ENCODE measurements around the gene VKORC1. TPM values are rescaled to one million over a fixed set of nuclear protein-coding genes. Genes with fewer than 3 reads are reported as not detected.

The VKORC1 gene
- total RNA-seq, 1 experiment from 2014 or later = 83.8 TPM

- RAD21 ChIA-PET (ENCODE audit: low non-redundant PET in 1 of 2, low total read pairs in 2 of 2, uncharacterized antibody in 2 of 2, unreplicated experiment in 2 of 2) = interaction anchor here in 1 of 2 experiments (0.6 kb wide), 1 partner anchor 97 kb away, joined by 3 read pairs; no protein-coding TSS in a partner anchor
- CTCF ChIA-PET = interaction anchor here (1.4 to 1.5 kb wide), 2 partner anchors 49 to 108 kb away, joined by 5 to 8 read pairs; partner anchors contain the start of gene HSD3B7
- no TSS peak for BruUV-seq (replicated peaks)
Observed at GRCh38 chr16:31093132-31093703, 1.4 kb downstream of the VKORC1 start.

GRCh38 chr16:31092330-31092729, 2.3 kb downstream of the VKORC1 start:
- intact Hi-C loops (cut with micrococcal nuclease) = loop anchor here (5.0 to 10.0 kb wide), 2 partner anchors 95 to 138 kb away; partner anchors contain the start of gene SETD1A
- POLR2A ChIA-PET = interaction anchor here (1.2 to 4.7 kb wide), 3 partner anchors 18 to 25 kb away, joined by 4 to 17 read pairs (median 8); partner anchors contain the start of genes KAT8, ZNF646 and ZNF668

More at GRCh38 chr16:31093132-31093703, 1.4 kb downstream of the VKORC1 start:
- H4K20me1 ChIP-seq (ENCODE audit: insufficient read depth) = no peaks in the 10 kb centered on the region
- intact Hi-C loops (cut with micrococcal nuclease) = loop anchor here (5.0 to 10.0 kb wide), 2 partner anchors 96 to 138 kb away; partner anchors contain the start of gene SETD1A
- peak overlapping the region; percentile 91 for H3K9ac ChIP-seq (ENCODE audit: low read length)
- H2AFZ ChIP-seq (ENCODE audit: low read depth, low read length, poor library complexity, severe bottlenecking) = no peak overlapping the region
- H3K27ac ChIP-seq (ENCODE audit: low read depth, low read length) = peak overlapping the region; percentile 85
- peaks cover 0 to 8% of the 10 kb centered on the region in 2 experiments; a peak in 3 of 4 replicates for H3K36me3 ChIP-seq (ENCODE audit: control insufficient read depth in 1 of 2, insufficient read depth in 2 of 2, low read length in 2 of 2)
- no peaks in the 10 kb centered on the region for H3K9me2 ChIP-seq (ENCODE audit: insufficient read depth)
- peaks cover 36% of the 10 kb centered on the region for H3K79me2 ChIP-seq (ENCODE audit: insufficient read depth, low read length)
- DNase-seq (ENCODE audit: low read depth, low spot score) = no peak
- H3K4me2 ChIP-seq (ENCODE audit: low read length) = peak overlapping the region; percentile 99
- peaks cover 13 to 27% of the 10 kb centered on the region in 2 experiments for H3K4me1 ChIP-seq (ENCODE audit: control insufficient read depth in 1 of 2, insufficient read depth in 2 of 2, low read length in 2 of 2)
- TF ChIP-seq TCF7L2 (IDR thresholded peaks at IDR 0.05; ENCODE audit: borderline replicate concordance, extremely low read depth, insufficient read depth, insufficient read length) (no peak), POLR2AphosphoS5 (IDR thresholded peaks at IDR 0.05; ENCODE audit: low read depth, low read length) (peak; percentile 25; the same call in 1 of the 2 replicates)
- H3K9me3 ChIP-seq (ENCODE audit: control insufficient read depth in 1 of 2, insufficient read depth in 1 of 2, low read depth in 1 of 2, low read length in 2 of 2) = no peaks in the 10 kb centered on the region
- H3K4me3 ChIP-seq (replicated peaks in 1 of 2; ENCODE audit: low read depth in 1 of 2, low read length in 2 of 2) = peak overlapping the region; percentile 88 to 98
- POLR2A ChIA-PET = interaction anchor here (1.2 to 4.7 kb wide), 3 partner anchors 19 to 41 kb away, joined by 8 to 17 read pairs (median 8); partner anchors contain the start of genes KAT8, ZNF646 and ZNF668
- no peaks in the 10 kb centered on the region for H3K27me3 ChIP-seq (ENCODE audit: insufficient read depth, low read length)
- peak; percentile 30 for ATAC-seq

More at GRCh38 chr16:31092330-31092729, 2.3 kb downstream of the VKORC1 start:
- Histone ChIP-seq H3K27me3 (ENCODE audit: insufficient read depth, low read length) (no peaks in the 10 kb centered on the region), H3K4me1 (ENCODE audit: control insufficient read depth in 1 of 2, insufficient read depth in 2 of 2, low read length in 2 of 2) (peaks cover 13 to 27% of the 10 kb centered on the region in 2 experiments), H3K4me3 (replicated peaks in 1 of 2; ENCODE audit: low read depth in 1 of 2, low read length in 2 of 2) (no peak overlapping the region), H3K9me3 (ENCODE audit: control insufficient read depth in 1 of 2, insufficient read depth in 1 of 2, low read depth in 1 of 2, low read length in 2 of 2) (no peaks in the 10 kb centered on the region), H3K4me2 (ENCODE audit: low read length) (peak overlapping the region; percentile 99; the same call in 1 of the 2 replicates), H3K9me2 (ENCODE audit: insufficient read depth) (no peaks in the 10 kb centered on the region), H4K20me1 (ENCODE audit: insufficient read depth) (no peaks in the 10 kb centered on the region), H3K36me3 (ENCODE audit: control insufficient read depth in 1 of 2, insufficient read depth in 2 of 2, low read length in 2 of 2) (peaks cover 0 to 8% of the 10 kb centered on the region in 2 experiments; a peak in 3 of 4 replicates), H3K9ac (ENCODE audit: low read length) (no peak overlapping the region), H3K79me2 (ENCODE audit: insufficient read depth, low read length) (peaks cover 36% of the 10 kb centered on the region), H2AFZ (ENCODE audit: low read depth, low read length, poor library complexity, severe bottlenecking) (no peak overlapping the region), H3K27ac (ENCODE audit: low read depth, low read length) (peak overlapping the region; percentile 27; the same call in 1 of the 2 replicates)
- DNase-seq (ENCODE audit: low read depth, low spot score) (no peak), ATAC-seq (no peak)
- TF ChIP-seq CEBPB (IDR thresholded peaks at IDR 0.05; ENCODE audit: low read depth) (no peak), ATF3 (IDR thresholded peaks at IDR 0.05) (no peak), EGR1 (IDR thresholded peaks at IDR 0.05; ENCODE audit: low read depth) (no peak), CBX3 (IDR thresholded peaks at IDR 0.05; ENCODE audit: low read depth) (no peak), ZBTB33 (IDR thresholded peaks at IDR 0.05; ENCODE audit: extremely low read depth, insufficient replicate concordance, low read length) (no peak), MAX (IDR thresholded peaks at IDR 0.05) (no peak), TCF7L2 (IDR thresholded peaks at IDR 0.05; ENCODE audit: borderline replicate concordance, extremely low read depth, insufficient read depth, insufficient read length) (no peak), FOSL1 (IDR thresholded peaks at IDR 0.05; ENCODE audit: low read depth) (no peak), ELF1 (IDR thresholded peaks at IDR 0.05; ENCODE audit: borderline replicate concordance, low read depth) (no peak), SP1 (IDR thresholded peaks at IDR 0.05; ENCODE audit: low read depth) (no peak), SRF (IDR thresholded peaks at IDR 0.05; ENCODE audit: low read depth) (no peak)
- no TSS peak for BruUV-seq (replicated peaks)
- ChIA-PET RAD21 (ENCODE audit: low non-redundant PET in 1 of 2, low total read pairs in 2 of 2, uncharacterized antibody in 2 of 2, unreplicated experiment in 2 of 2) (no interaction called here), CTCF (interaction anchor here (0.6 to 1.5 kb wide), 3 partner anchors 18 to 107 kb away, joined by 3 to 8 read pairs (median 5); partner anchors contain the start of genes HSD3B7, ZNF646 and ZNF668)

All from HCT116 (cell line).